GM11168 (cell line): ENCODE measurements around the gene HPDL.
"Not testable (repeated sequence)": the region's sequence is repeated elsewhere in the genome, so short reads cannot be mapped to it uniquely, and the experiment has no call there.

Experiments
- in situ Hi-C: fragments of 300-500 bp; cut with MboI; formaldehyde crosslinking; loops from one replicate; pipeline ENCODE4 v1.12.0; 2022; ENCODE audit warnings: low sequenced_read_pairs; ENCODE audit not compliant: unreplicated experiment

Gene HPDL

GRCh38 chr1:45348020-45348419 lies 21.3 kb downstream of the HPDL start:
- in situ Hi-C loops, result no loop called here

- in situ Hi-C loops, result no loop called here
Measured at GRCh38 chr1:45348609-45348965, 21.9 kb downstream of the HPDL start.

GRCh38 chr1:45348966-45349677 lies 22.4 kb downstream of the HPDL start:
- in situ Hi-C loops, result no loop called here

- in situ Hi-C loops, result loop anchor here (5.0 kb wide), 1 partner anchor 141 kb away; the partner anchor contains the start of gene TESK2
Measured at GRCh38 chr1:45351508-45351907, 24.8 kb downstream of the HPDL start.

- in situ Hi-C loops, result loop anchor here (5.0 kb wide), 1 partner anchor 139 kb away; the partner anchor contains the start of gene TESK2
Measured at GRCh38 chr1:45353685-45354084, 27.0 kb downstream of the HPDL start.

GRCh38 chr1:45354838-45355237 lies 28.1 kb downstream of the HPDL start:
- in situ Hi-C loops, result loop anchor here (5.0 kb wide), 2 partner anchors 137 to 212 kb away; partner anchors contain the start of gene TESK2

GRCh38 chr1:45355683-45356082 lies 29.0 kb downstream of the HPDL start:
- in situ Hi-C loops, result loop anchor here (5.0 kb wide), 1 partner anchor 212 kb away; no protein-coding TSS in a partner anchor

- in situ Hi-C loops, result loop anchor here (5.0 kb wide), 1 partner anchor 211 kb away; no protein-coding TSS in a partner anchor
Measured at GRCh38 chr1:45356186-45356585, 29.5 kb downstream of the HPDL start.

GRCh38 chr1:45359882-45360513 lies 33.3 kb downstream of the HPDL start:
- in situ Hi-C loops, result loop anchor here (5.0 kb wide), 1 partner anchor 207 kb away; no protein-coding TSS in a partner anchor

- in situ Hi-C loops, result not testable (repeated sequence)
Measured at GRCh38 chr1:45360981-45361380, 34.3 kb downstream of the HPDL start.

- in situ Hi-C loops, result no loop called here
Measured at GRCh38 chr1:45364294-45364693, 37.6 kb downstream of the HPDL start.

- in situ Hi-C loops, result no loop called here
Measured at GRCh38 chr1:45365051-45365450, 38.4 kb downstream of the HPDL start.

- in situ Hi-C loops, result no loop called here
Measured at GRCh38 chr1:45370575-45370974, 43.9 kb downstream of the HPDL start.

- in situ Hi-C loops, result no loop called here
Measured at GRCh38 chr1:45373573-45373972, 46.9 kb downstream of the HPDL start.

- in situ Hi-C loops, result no loop called here
Measured at GRCh38 chr1:45375104-45376090, 48.7 kb downstream of the HPDL start.

- in situ Hi-C loops, result no loop called here
Measured at GRCh38 chr1:45378184-45378583, 51.5 kb downstream of the HPDL start.
